Esophagus squamous epithelium (tissue), 4 donors: Measurements from ENCODE around the gene CPXM1.
A peak's percentile ranks its signal among the peaks of the same experiment; 100 is the strongest.

Experiments
- POLR2A ChIP-seq, 4 donors: fragments of 450-650 bp; IDR thresholded peaks; one replicate each; pipeline ENCODE4 v1.6.1; 2017; ENCODE audit warnings: antibody characterized with exemption in 4 of 4, mild to moderate bottlenecking in 4 of 4, moderate library complexity in 3 of 4
- TF ChIP-seq, protein P1 (sequence below), 6 experiments: fragments of 450-650 bp in 4 of 6; fragments of 200-600 bp in 2 of 6; sonication (generic) in 2 of 6; IDR thresholded peaks; one replicate each; pipeline ENCODE4 v1.5.1; 2016 to 2019; ENCODE audit warnings: antibody characterized with exemption in 6 of 6, mild to moderate bottlenecking in 4 of 6, moderate library complexity in 4 of 6

DNA sequence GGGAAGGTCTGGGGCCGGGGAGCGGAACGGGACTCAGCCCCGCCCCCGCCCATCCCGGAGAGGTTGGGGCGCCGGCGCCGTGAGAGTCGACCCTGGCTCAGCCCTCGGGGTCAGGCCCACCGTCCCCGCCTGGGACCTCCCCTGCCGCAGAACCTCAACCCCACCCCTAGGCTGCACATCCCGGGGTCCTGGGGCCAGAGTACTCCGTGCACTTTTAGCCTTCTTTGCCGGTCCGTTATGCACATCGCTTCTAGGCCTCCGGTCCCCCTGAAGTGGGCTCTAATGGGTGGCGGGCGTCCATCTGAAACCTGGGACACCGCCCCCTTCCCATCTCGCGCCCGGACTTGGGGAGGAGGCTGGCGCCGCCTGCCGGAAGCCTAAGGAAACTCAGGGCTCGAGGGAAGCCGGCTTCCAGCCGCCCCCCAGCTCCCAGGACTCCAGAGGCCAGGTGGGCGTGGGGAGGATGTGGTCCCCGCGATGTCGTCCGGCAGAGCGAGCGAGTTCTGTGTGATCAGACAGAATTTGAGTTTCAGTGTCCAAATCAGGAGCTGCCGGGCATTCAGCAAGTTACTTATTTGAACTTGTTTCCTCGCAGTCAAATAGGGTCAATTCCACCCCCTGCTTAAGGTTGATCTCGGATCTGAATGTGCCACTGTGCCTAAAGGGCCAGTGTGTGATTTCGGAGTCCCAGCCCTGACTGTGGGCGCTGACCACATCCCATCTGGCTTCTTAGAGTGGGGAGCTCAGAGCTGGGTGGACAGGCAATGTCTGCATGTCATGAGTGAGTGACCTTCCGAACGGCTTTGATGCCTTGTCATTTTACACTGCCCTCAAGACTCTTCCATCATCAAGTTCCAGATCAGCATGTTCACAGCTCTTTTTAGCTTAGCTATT lies 47.6 kb downstream of the CPXM1 start:
- TF ChIP-seq, protein P1, sequence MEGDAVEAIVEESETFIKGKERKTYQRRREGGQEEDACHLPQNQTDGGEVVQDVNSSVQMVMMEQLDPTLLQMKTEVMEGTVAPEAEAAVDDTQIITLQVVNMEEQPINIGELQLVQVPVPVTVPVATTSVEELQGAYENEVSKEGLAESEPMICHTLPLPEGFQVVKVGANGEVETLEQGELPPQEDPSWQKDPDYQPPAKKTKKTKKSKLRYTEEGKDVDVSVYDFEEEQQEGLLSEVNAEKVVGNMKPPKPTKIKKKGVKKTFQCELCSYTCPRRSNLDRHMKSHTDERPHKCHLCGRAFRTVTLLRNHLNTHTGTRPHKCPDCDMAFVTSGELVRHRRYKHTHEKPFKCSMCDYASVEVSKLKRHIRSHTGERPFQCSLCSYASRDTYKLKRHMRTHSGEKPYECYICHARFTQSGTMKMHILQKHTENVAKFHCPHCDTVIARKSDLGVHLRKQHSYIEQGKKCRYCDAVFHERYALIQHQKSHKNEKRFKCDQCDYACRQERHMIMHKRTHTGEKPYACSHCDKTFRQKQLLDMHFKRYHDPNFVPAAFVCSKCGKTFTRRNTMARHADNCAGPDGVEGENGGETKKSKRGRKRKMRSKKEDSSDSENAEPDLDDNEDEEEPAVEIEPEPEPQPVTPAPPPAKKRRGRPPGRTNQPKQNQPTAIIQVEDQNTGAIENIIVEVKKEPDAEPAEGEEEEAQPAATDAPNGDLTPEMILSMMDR (IDR thresholded peaks at IDR 0.05): peak in 5 of 6 experiments; percentile 13 to 68 (median 62)
- TF ChIP-seq POLR2A (IDR thresholded peaks at IDR 0.05): no peak
